ENCODE data around the gene ARHGAP28. TPM values are rescaled to one million over a fixed set of nuclear protein-coding genes. Genes with fewer than 3 reads are reported as not detected.

ARHGAP28 gene
- polyA plus RNA-seq, 12 donors = 19.7 to 48.5 (median 26.6) TPM; not detected in 1

DNA sequence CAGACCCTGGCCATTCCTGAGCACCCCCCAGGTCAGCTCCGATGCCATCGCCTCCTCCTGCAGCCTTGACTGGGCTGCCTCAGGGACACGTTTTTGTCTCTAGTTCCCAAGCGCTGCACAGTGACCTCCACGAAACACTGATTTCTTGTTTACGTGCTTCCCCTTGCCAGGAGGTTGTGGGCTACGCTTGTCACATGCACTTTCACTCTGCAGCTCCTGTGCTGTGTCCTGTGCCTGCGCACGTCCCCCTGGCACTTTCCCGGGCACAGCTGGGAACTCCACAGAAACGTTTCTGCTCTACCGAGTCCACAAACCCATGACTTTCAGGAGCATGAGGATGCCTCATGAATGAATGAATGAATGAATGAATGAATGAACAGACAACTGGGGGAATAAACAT, 227.5 kb downstream of the ARHGAP28 start:
- DNase-seq = no peak

GRCh38 chr18:6959110-6959509, 229.6 kb downstream of the ARHGAP28 start:
- no peak for DNase-seq

GRCh38 chr18:6960124-6960523, 230.6 kb downstream of the ARHGAP28 start:
- no peak for DNase-seq

DNA sequence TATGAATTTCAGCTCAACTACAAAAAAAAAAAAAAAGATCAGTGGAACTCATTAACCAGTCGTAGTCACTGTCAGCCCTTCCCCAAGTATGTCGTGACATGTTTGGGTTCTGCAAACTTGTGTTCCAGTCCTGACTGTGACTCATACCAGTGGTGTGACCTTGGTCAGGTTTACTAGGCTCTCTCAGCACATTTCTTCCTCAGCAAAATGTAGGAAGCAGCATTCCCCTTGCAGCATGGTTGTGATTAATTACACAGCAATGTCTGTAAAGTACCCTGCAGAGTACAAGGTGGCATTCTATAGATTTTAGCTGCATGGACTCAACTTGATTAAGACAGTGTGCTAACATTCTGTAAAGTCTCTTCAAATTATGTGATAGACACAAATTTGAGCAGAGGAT, 231.1 kb downstream of the ARHGAP28 start:
- DNase-seq = no peak

- DNase-seq = no peak
These were observed 231.8 kb downstream of the ARHGAP28 start for GRCh38 chr18:6961331-6961730.

GRCh38 chr18:6962571-6963451, 233.3 kb downstream of the ARHGAP28 start:
- no peak for DNase-seq

DNA sequence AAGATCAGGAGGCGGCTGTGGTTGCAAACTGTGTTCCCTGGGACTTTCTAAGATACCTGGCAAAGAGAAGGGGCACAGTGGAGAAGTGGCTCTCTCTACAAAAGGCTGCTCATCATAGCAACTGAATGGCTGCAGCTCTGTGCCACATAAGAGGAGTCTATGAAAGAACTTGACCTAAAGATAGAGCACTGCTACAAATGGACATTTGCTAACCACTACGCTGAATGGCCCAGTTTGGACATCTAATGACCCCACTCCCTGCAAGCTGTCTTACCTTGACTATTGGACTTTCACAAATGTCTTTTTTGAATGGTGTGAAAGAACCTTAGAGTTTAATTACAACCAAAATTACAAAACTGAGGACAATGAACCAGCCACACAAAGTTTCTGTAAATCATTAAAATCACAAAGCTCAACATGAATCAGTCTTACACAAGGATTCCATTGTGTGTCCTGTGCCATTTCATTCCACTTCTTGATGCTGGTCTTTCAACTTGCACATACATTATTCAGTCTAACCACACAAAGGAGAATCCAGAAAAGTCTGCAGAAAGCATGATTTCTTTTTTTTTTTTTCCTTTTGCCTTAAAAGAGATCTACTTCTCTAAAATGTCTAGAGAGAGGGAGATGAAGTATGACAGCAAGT, 234.1 kb downstream of the ARHGAP28 start:
- no peak for DNase-seq
